GM12874 (cell line): ENCODE data around the gene FRY.

Source experiments
- TF ChIP-seq, protein P1 (sequence below): IDR thresholded peaks from 2 replicates; pipeline ENCODE4 v1.5.1; 2011; ENCODE audit warnings: low read depth, mild to moderate bottlenecking, control low read depth, low read length, moderate library complexity; ENCODE audit not compliant: insufficient read depth

The FRY gene

DNA sequence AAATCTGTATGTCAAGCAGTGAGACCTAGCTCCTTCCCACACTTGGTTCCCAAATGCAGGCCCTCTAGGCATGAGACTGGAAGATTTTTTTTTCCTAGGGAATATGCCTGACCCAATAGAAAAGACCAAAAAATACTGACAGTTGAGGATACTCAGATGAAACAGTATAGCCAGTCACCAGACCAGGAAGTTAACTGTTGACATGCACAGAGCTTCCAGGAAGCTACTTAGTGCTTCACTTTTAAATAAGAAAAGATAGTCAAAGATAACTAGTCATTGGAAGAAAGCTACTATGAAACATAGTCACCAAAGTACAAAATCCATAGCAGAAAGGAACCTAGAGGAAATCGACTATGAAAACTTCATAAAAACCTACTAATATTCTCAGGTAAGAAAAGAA is 316.1 kb downstream of the FRY start:
- TF ChIP-seq, protein P1, sequence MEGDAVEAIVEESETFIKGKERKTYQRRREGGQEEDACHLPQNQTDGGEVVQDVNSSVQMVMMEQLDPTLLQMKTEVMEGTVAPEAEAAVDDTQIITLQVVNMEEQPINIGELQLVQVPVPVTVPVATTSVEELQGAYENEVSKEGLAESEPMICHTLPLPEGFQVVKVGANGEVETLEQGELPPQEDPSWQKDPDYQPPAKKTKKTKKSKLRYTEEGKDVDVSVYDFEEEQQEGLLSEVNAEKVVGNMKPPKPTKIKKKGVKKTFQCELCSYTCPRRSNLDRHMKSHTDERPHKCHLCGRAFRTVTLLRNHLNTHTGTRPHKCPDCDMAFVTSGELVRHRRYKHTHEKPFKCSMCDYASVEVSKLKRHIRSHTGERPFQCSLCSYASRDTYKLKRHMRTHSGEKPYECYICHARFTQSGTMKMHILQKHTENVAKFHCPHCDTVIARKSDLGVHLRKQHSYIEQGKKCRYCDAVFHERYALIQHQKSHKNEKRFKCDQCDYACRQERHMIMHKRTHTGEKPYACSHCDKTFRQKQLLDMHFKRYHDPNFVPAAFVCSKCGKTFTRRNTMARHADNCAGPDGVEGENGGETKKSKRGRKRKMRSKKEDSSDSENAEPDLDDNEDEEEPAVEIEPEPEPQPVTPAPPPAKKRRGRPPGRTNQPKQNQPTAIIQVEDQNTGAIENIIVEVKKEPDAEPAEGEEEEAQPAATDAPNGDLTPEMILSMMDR: no peak
